ENCODE results near the gene MGMT.

DNA sequence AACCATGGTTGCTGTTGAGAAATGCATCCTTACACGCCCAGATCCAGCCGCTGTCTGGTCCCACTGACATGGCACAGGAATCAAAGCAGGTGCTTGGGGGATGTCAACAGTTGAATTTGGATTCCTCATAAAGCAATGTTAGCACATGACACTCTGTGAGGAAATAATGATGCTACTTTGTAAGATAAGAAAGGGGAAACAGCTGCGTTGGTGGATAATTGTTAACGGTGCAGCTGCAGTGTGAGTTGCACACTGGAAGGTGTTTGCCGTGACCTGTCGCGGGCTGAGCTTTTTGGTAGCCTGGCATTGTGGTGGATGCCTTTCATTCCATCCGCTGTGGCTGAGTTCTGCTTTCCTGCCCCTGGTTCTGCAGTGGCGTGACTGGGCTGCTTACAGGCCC lies 113.9 kb downstream of the MGMT start:
- no peak for TF ChIP-seq EZH2 (IDR thresholded peaks at IDR 0.05; ENCODE audit: low read depth)
- TF ChIP-seq, protein P1, sequence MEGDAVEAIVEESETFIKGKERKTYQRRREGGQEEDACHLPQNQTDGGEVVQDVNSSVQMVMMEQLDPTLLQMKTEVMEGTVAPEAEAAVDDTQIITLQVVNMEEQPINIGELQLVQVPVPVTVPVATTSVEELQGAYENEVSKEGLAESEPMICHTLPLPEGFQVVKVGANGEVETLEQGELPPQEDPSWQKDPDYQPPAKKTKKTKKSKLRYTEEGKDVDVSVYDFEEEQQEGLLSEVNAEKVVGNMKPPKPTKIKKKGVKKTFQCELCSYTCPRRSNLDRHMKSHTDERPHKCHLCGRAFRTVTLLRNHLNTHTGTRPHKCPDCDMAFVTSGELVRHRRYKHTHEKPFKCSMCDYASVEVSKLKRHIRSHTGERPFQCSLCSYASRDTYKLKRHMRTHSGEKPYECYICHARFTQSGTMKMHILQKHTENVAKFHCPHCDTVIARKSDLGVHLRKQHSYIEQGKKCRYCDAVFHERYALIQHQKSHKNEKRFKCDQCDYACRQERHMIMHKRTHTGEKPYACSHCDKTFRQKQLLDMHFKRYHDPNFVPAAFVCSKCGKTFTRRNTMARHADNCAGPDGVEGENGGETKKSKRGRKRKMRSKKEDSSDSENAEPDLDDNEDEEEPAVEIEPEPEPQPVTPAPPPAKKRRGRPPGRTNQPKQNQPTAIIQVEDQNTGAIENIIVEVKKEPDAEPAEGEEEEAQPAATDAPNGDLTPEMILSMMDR (conservative IDR thresholded peaks at IDR 0.05): no peak

Measured in PC-9 (cell line).